SK-N-SH treated with all-trans-retinoic acid at 6 μM for 48 hours (cell line): ENCODE results near the gene TMPRSS11B.

Experiments used
- ARNTL ChIP-seq: fragments of 450-650 bp; formaldehyde crosslinking; IDR thresholded peaks from 2 replicates; pipeline ENCODE4 v1.5.0; 2020; ENCODE audit warnings: low read depth, mild to moderate bottlenecking, moderate library complexity, borderline replicate concordance
- GLIS3 ChIP-seq: fragments of 250-450 bp; sonication (Bioruptor Pico); IDR thresholded peaks from 2 replicates; pipeline ENCODE4 v1.5.0; 2020; ENCODE audit warnings: mild to moderate bottlenecking, moderate library complexity
- PATZ1 ChIP-seq: fragments of 250-450 bp; sonication (Bioruptor Pico); IDR thresholded peaks from 2 replicates; pipeline ENCODE4 v1.8.0; 2020; ENCODE audit warnings: mild to moderate bottlenecking, moderate library complexity, borderline replicate concordance
- PPARA ChIP-seq: fragments of 250-450 bp; sonication (Bioruptor Pico); IDR thresholded peaks from 2 replicates; pipeline ENCODE4 v1.5.0; 2020; ENCODE audit warnings: mild to moderate bottlenecking, borderline replicate concordance
- SNAI2 ChIP-seq: fragments of 250-450 bp; sonication (Bioruptor Pico); IDR thresholded peaks from 2 replicates; pipeline ENCODE4 v1.5.0; 2020; ENCODE audit warnings: mild to moderate bottlenecking, moderate library complexity
- TOX ChIP-seq: fragments of 250-450 bp; sonication (Bioruptor Pico); IDR thresholded peaks from 2 replicates; pipeline ENCODE4 v1.8.0; 2021; ENCODE audit warnings: mild to moderate bottlenecking, moderate library complexity, borderline replicate concordance
- ZFP3 ChIP-seq: fragments of 250-450 bp; sonication (Bioruptor Pico); IDR thresholded peaks from 2 replicates; pipeline ENCODE4 v1.5.0; 2020; ENCODE audit warnings: mild to moderate bottlenecking, moderate library complexity
- ZFP30 ChIP-seq: fragments of 450-650 bp; formaldehyde crosslinking; IDR thresholded peaks from 2 replicates; pipeline ENCODE4 v1.5.0; 2022; ENCODE audit warnings: mild to moderate bottlenecking, moderate library complexity
- ZNF565 ChIP-seq: fragments of 450-650 bp; formaldehyde crosslinking; conservative IDR thresholded peaks from 2 replicates; pipeline ENCODE4 v1.5.0; 2020; ENCODE audit warnings: low read depth, mild to moderate bottlenecking, moderate library complexity

- TF ChIP-seq ARNTL (CRISPR knock-in tag) (no peak), ZFP3 (CRISPR knock-in tag) (no peak), ZNF565 (CRISPR knock-in tag) (no peak), PPARA (no peak), ZFP30 (CRISPR knock-in tag) (no peak), SNAI2 (no peak), PATZ1 (no peak), GLIS3 (CRISPR knock-in tag) (no peak), TOX (no peak)
Measured at GRCh38 chr4:68187145-68187544, 58.3 kb downstream of the TMPRSS11B start.
